Karpas-422 (cell line): ENCODE results near the gene MALT1. TPM values are rescaled to one million over a fixed set of nuclear protein-coding genes. Genes with fewer than 3 reads are reported as not detected.

Experiments
- DNase-seq: peaks from one replicate; pipeline ENCODE4 v3.0.0-alpha.2; 2015
- H2AFZ ChIP-seq: fragments of 200-600 bp; sonication (generic); 2 replicates; pipeline ENCODE4 v1.6.1; 2014; ENCODE audit warnings: antibody characterized with exemption, low read length, mixed read lengths
- H3K27ac ChIP-seq: fragments of 200-600 bp; sonication (generic); 2 replicates; pipeline ENCODE4 v1.5.1; 2014; ENCODE audit warnings: mild to moderate bottlenecking, low read length, moderate library complexity
- H3K27me3 ChIP-seq: fragments of 200-600 bp; sonication (generic); 2 replicates; pipeline ENCODE4 v1.6.1; 2014; ENCODE audit warnings: low read length, mixed read lengths
- H3K36me3 ChIP-seq: fragments of 200-600 bp; sonication (generic); 2 replicates; pipeline ENCODE4 v1.6.1; 2014; ENCODE audit warnings: low read length, mixed read lengths; ENCODE audit not compliant: insufficient read depth
- H3K4me1 ChIP-seq: fragments of 200-600 bp; sonication (generic); 2 replicates; pipeline ENCODE4 v1.6.1; 2014; ENCODE audit warnings: mild to moderate bottlenecking, low read length, mixed read lengths
- H3K4me2 ChIP-seq: fragments of 200-600 bp; sonication (generic); 2 replicates; pipeline ENCODE4 v1.6.1; 2014; ENCODE audit warnings: low read length, low read depth, mild to moderate bottlenecking; ENCODE audit not compliant: poor library complexity, severe bottlenecking
- H3K4me3 ChIP-seq: fragments of 200-600 bp; sonication (generic); 2 replicates; pipeline ENCODE4 v1.5.1; 2014; ENCODE audit warnings: mild to moderate bottlenecking, antibody characterized with exemption, low read length, mixed read lengths
- H3K79me2 ChIP-seq: fragments of 200-600 bp; sonication (generic); 2 replicates; pipeline ENCODE4 v1.6.1; 2014; ENCODE audit warnings: mild to moderate bottlenecking, low read length, mixed read lengths
- H3K9ac ChIP-seq: fragments of 200-600 bp; sonication (generic); 2 replicates; pipeline ENCODE4 v1.6.0; 2014; ENCODE audit warnings: low read length
- H3K9me2 ChIP-seq: fragments of 200-600 bp; sonication (generic), shearing (Covaris generic); replicated peaks from 2 replicates; pipeline ENCODE4 v1.6.0; 2014; ENCODE audit warnings: mild to moderate bottlenecking, low read length, moderate library complexity; ENCODE audit not compliant: insufficient read depth
- H3K9me3 ChIP-seq: fragments of 300-700, 200-600 bp; sonication (generic); 2 replicates; pipeline ENCODE4 v1.6.1; 2014; ENCODE audit warnings: low read length, mixed read lengths
- H4K20me1 ChIP-seq: fragments of 200-600 bp; sonication (generic); 2 replicates; pipeline ENCODE4 v1.6.1; 2014; ENCODE audit warnings: mild to moderate bottlenecking, antibody characterized with exemption, low read length, low read depth; ENCODE audit not compliant: insufficient read depth
- total RNA-seq: library from RNA; depleted of rRNA; stranded (reverse); fragments of >200 nt; shearing (Covaris generic); gene quantifications from 2 replicates; pipeline ENCODE4 v1.2.3, GENCODE V29; 2014; ENCODE audit warnings: low replicate concordance; rRNA removed

MALT1 gene
- total RNA-seq, 1 experiment from 2014 or later = 35.3 TPM

DNA sequence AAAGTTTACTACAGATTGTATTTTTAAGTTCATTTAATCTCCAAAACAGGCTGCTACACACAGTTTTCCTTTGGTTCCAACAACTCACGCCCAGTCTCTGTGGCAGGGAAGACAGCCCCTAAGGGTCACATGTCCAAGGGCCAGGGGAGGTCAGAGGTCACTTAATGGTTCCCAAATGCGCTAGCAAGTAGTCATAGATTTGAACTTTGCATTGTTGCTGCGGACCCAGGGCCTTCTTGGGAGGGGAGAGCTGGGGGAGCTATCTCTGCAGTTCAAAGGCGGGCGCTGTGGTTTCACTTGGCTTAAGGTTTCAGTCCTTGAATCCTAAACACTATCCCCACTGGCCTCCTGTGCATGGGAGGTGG lies 118.6 kb downstream of the MALT1 start:
- H3K79me2 ChIP-seq = no peaks in the 10 kb centered on the region
- no peak overlapping the region for H2AFZ ChIP-seq
- DNase-seq = no peak
- H4K20me1 ChIP-seq = no peaks in the 10 kb centered on the region
- no peaks in the 10 kb centered on the region for H3K4me1 ChIP-seq
- no peaks in the 10 kb centered on the region for H3K9me2 ChIP-seq
- H3K27ac ChIP-seq = no peak overlapping the region
- no peaks in the 10 kb centered on the region for H3K27me3 ChIP-seq
- no peaks in the 10 kb centered on the region for H3K9me3 ChIP-seq
- no peak overlapping the region for H3K4me2 ChIP-seq
- H3K4me3 ChIP-seq = no peak overlapping the region
- H3K36me3 ChIP-seq = no peaks in the 10 kb centered on the region
- no peak overlapping the region for H3K9ac ChIP-seq

DNA sequence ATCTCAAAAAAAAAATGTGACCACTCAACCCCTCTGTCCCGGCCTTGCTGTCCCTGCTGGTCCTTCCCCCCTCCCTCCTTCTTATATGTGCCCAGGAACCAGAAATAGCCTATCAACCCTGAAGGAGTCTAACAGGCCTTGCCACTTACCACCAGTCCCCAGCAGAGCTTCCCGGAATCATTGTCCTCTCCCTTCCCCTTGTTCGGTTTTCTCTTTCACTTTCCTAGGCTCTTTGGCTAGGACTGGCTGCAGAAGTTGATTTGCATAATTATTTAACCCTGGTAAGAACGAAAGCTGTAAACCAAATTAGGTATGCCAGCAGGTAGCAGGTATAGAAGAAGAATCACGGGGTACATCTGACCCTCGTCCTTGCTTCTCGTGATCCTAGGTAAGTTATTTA lies 120.8 kb downstream of the MALT1 start:
- H3K27ac ChIP-seq = no peak overlapping the region
- H3K36me3 ChIP-seq = no peaks in the 10 kb centered on the region
- H2AFZ ChIP-seq = no peak overlapping the region
- DNase-seq = no peak
- no peak overlapping the region for H3K9ac ChIP-seq
- H4K20me1 ChIP-seq = no peaks in the 10 kb centered on the region
- H3K4me2 ChIP-seq = no peak overlapping the region
- H3K9me2 ChIP-seq = no peaks in the 10 kb centered on the region
- H3K4me3 ChIP-seq = no peak overlapping the region
- no peaks in the 10 kb centered on the region for H3K9me3 ChIP-seq
- H3K4me1 ChIP-seq = no peaks in the 10 kb centered on the region
- H3K79me2 ChIP-seq = no peaks in the 10 kb centered on the region
- no peaks in the 10 kb centered on the region for H3K27me3 ChIP-seq

- Histone ChIP-seq H3K4me2 (no peak overlapping the region), H3K9me3 (no peaks in the 10 kb centered on the region), H4K20me1 (no peaks in the 10 kb centered on the region), H3K4me3 (no peak overlapping the region), H3K27me3 (no peaks in the 10 kb centered on the region), H3K9me2 (no peaks in the 10 kb centered on the region), H3K36me3 (no peaks in the 10 kb centered on the region), H3K27ac (no peak overlapping the region), H3K9ac (no peak overlapping the region), H2AFZ (no peak overlapping the region), H3K4me1 (no peaks in the 10 kb centered on the region), H3K79me2 (no peaks in the 10 kb centered on the region)
- DNase-seq = no peak
Measured at GRCh38 chr18:58793361-58793760, 122.1 kb downstream of the MALT1 start.

DNA sequence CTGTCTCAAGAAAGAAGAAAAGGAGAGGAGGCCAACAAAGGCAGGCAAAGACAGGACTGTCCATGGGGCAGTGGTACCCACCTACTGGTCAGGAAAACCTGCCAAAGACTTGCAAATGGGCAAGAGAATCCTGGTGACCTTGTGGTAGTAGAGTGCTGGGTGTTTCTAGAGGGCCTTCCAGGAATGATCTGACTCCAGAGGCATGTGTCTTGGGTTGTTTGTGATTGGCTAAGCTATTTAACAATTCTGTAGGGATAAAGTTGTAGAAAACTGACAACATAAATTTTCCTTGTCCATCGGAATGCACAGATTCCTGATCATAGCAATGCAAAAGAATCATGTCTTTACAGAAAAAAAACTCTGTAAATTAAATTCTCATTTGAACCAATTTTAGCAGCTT lies 125.0 kb downstream of the MALT1 start:
- no peaks in the 10 kb centered on the region for H3K36me3 ChIP-seq
- H4K20me1 ChIP-seq = no peaks in the 10 kb centered on the region
- H3K27ac ChIP-seq = no peak overlapping the region
- no peaks in the 10 kb centered on the region for H3K4me1 ChIP-seq
- H3K9me2 ChIP-seq = no peaks in the 10 kb centered on the region
- H3K79me2 ChIP-seq = no peaks in the 10 kb centered on the region
- H3K9ac ChIP-seq = no peak overlapping the region
- H3K27me3 ChIP-seq = no peaks in the 10 kb centered on the region
- no peak overlapping the region for H3K4me3 ChIP-seq
- H3K9me3 ChIP-seq = no peaks in the 10 kb centered on the region
- no peak for DNase-seq
- H3K4me2 ChIP-seq = no peak overlapping the region
- H2AFZ ChIP-seq = no peak overlapping the region

DNA sequence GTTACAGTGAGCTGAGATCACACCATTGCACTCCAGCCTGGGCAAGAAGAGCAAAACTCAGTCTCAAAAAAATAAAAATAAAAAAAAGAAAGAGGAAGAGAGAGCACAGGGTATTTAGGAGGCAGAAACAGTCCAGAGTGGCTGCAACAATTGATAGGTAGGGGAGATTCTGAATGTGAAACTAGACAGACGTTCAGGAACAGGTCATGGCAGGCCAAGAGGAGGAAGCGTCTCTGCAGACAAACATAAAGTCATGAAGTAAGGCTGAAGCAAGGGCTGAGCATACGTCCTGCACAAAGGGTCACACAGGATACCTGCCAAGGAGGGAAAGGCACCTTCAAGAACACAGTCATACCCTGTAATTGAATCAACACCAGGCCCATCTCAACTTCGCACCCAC lies 129.3 kb downstream of the MALT1 start:
- Histone ChIP-seq H3K4me2 (no peak overlapping the region), H3K9me3 (no peaks in the 10 kb centered on the region), H3K9me2 (no peaks in the 10 kb centered on the region), H3K4me1 (no peaks in the 10 kb centered on the region), H4K20me1 (no peaks in the 10 kb centered on the region), H3K9ac (no peak overlapping the region), H3K27me3 (no peaks in the 10 kb centered on the region), H3K36me3 (no peaks in the 10 kb centered on the region), H3K79me2 (no peaks in the 10 kb centered on the region), H3K27ac (no peak overlapping the region), H3K4me3 (no peak overlapping the region), H2AFZ (no peak overlapping the region)
- DNase-seq = no peak

- Histone ChIP-seq H3K79me2 (no peaks in the 10 kb centered on the region), H3K9me3 (no peaks in the 10 kb centered on the region), H3K4me2 (no peak overlapping the region), H3K27me3 (no peaks in the 10 kb centered on the region), H2AFZ (no peak overlapping the region), H3K27ac (no peak overlapping the region), H4K20me1 (no peaks in the 10 kb centered on the region), H3K9ac (no peak overlapping the region), H3K9me2 (no peaks in the 10 kb centered on the region), H3K36me3 (no peaks in the 10 kb centered on the region), H3K4me1 (no peaks in the 10 kb centered on the region), H3K4me3 (no peak overlapping the region)
- no peak for DNase-seq
Measured at GRCh38 chr18:58802959-58803358, 131.7 kb downstream of the MALT1 start.

DNA sequence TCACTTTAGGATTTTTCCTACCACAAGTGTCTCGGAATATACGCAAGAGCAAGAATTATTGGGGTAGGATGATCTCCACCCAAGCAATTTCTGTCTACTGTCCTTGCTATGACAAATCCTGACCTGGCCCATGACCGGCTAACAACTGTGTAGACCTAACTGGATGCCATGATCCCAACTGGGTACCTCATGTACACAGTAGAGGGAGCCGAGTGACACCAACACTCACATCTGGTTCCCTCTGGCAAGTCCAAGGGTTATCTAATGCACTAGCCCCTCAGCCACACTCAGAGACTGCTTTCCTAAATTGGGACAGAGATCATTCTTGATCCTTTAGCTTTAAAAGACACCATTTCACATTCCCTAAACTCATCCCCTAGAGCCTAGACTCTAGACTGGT lies 132.7 kb downstream of the MALT1 start:
- no peaks in the 10 kb centered on the region for H4K20me1 ChIP-seq
- H3K36me3 ChIP-seq = no peaks in the 10 kb centered on the region
- H2AFZ ChIP-seq = no peak overlapping the region
- no peak overlapping the region for H3K4me3 ChIP-seq
- no peak overlapping the region for H3K27ac ChIP-seq
- H3K4me1 ChIP-seq = no peaks in the 10 kb centered on the region
- no peaks in the 10 kb centered on the region for H3K9me3 ChIP-seq
- no peak for DNase-seq
- no peaks in the 10 kb centered on the region for H3K9me2 ChIP-seq
- no peaks in the 10 kb centered on the region for H3K79me2 ChIP-seq
- H3K27me3 ChIP-seq = no peaks in the 10 kb centered on the region
- H3K4me2 ChIP-seq = no peak overlapping the region
- no peak overlapping the region for H3K9ac ChIP-seq

Other genes starting within 250 kb of the MALT1 start
- 0.40 and 0.48 TPM in 2 replicates for gene ALPK2, start 42.4 kb upstream of the MALT1 start, total RNA-seq
- gene ZNF532, start 193.4 kb downstream of the MALT1 start, total RNA-seq = 20.3 and 34.9 TPM in 2 replicates